ENCODE measurements around the gene TCEANC2.

Gene TCEANC2

GRCh38 chr1:54064299-54064698 is 10.9 kb downstream of the TCEANC2 start:
- Histone ChIP-seq H4K20me1 (ENCODE audit: insufficient read depth) (no peaks in the 10 kb centered on the region), H3K36me3 (ENCODE audit: insufficient read depth) (no peaks in the 10 kb centered on the region), H3K79me2 (ENCODE audit: insufficient read depth, low read depth) (no peaks in the 10 kb centered on the region), H3K4me3 (IDR thresholded peaks at IDR 0.05; ENCODE audit: insufficient read depth, low read depth, low read length) (no peak overlapping the region), H3K4me2 (no peak overlapping the region), H3K27ac (no peak overlapping the region), H3K27me3 (ENCODE audit: insufficient read depth, low read depth) (no peaks in the 10 kb centered on the region), H3K4me1 (ENCODE audit: low read depth, poor library complexity, severe bottlenecking) (no peaks in the 10 kb centered on the region), H3K9ac (no peak overlapping the region), H2AFZ (ENCODE audit: low read depth) (no peak overlapping the region)
- TF ChIP-seq CTCF (conservative IDR thresholded peaks at IDR 0.05; ENCODE audit: low read depth, low read length) = no peak

- Histone ChIP-seq H3K27ac (no peak overlapping the region), H3K4me2 (no peak overlapping the region), H3K9ac (no peak overlapping the region), H2AFZ (ENCODE audit: low read depth) (no peak overlapping the region), H3K4me1 (ENCODE audit: low read depth, poor library complexity, severe bottlenecking) (peaks cover 11% of the 10 kb centered on the region), H3K27me3 (ENCODE audit: insufficient read depth, low read depth) (no peaks in the 10 kb centered on the region), H3K79me2 (ENCODE audit: insufficient read depth, low read depth) (no peaks in the 10 kb centered on the region), H3K4me3 (IDR thresholded peaks at IDR 0.05; ENCODE audit: insufficient read depth, low read depth, low read length) (no peak overlapping the region), H4K20me1 (ENCODE audit: insufficient read depth) (no peaks in the 10 kb centered on the region), H3K36me3 (ENCODE audit: insufficient read depth) (no peaks in the 10 kb centered on the region)
- no peak for TF ChIP-seq CTCF (conservative IDR thresholded peaks at IDR 0.05; ENCODE audit: low read depth, low read length)
Measured at GRCh38 chr1:54069791-54070170, 16.4 kb downstream of the TCEANC2 start.

GRCh38 chr1:54070171-54070837 is 16.9 kb downstream of the TCEANC2 start:
- no peaks in the 10 kb centered on the region for H3K27me3 ChIP-seq (ENCODE audit: insufficient read depth, low read depth)
- H3K4me1 ChIP-seq (ENCODE audit: low read depth, poor library complexity, severe bottlenecking) = peaks cover 11% of the 10 kb centered on the region
- TF ChIP-seq CTCF (conservative IDR thresholded peaks at IDR 0.05; ENCODE audit: low read depth, low read length) = peak; percentile 95
- no peaks in the 10 kb centered on the region for H3K79me2 ChIP-seq (ENCODE audit: insufficient read depth, low read depth)
- H3K4me2 ChIP-seq = no peak overlapping the region
- H3K4me3 ChIP-seq (IDR thresholded peaks at IDR 0.05; ENCODE audit: insufficient read depth, low read depth, low read length) = no peak overlapping the region
- no peaks in the 10 kb centered on the region for H4K20me1 ChIP-seq (ENCODE audit: insufficient read depth)
- H3K9ac ChIP-seq = no peak overlapping the region
- H2AFZ ChIP-seq (ENCODE audit: low read depth) = no peak overlapping the region
- H3K27ac ChIP-seq = no peak overlapping the region
- no peaks in the 10 kb centered on the region for H3K36me3 ChIP-seq (ENCODE audit: insufficient read depth)

- no peak overlapping the region for H3K4me3 ChIP-seq (IDR thresholded peaks at IDR 0.05; ENCODE audit: insufficient read depth, low read depth, low read length)
- no peaks in the 10 kb centered on the region for H3K36me3 ChIP-seq (ENCODE audit: insufficient read depth)
- no peak for TF ChIP-seq CTCF (conservative IDR thresholded peaks at IDR 0.05; ENCODE audit: low read depth, low read length)
- H3K4me2 ChIP-seq = no peak overlapping the region
- no peaks in the 10 kb centered on the region for H4K20me1 ChIP-seq (ENCODE audit: insufficient read depth)
- no peak overlapping the region for H3K27ac ChIP-seq
- no peak overlapping the region for H3K9ac ChIP-seq
- H3K4me1 ChIP-seq (ENCODE audit: low read depth, poor library complexity, severe bottlenecking) = no peaks in the 10 kb centered on the region
- no peaks in the 10 kb centered on the region for H3K79me2 ChIP-seq (ENCODE audit: insufficient read depth, low read depth)
- no peak overlapping the region for H2AFZ ChIP-seq (ENCODE audit: low read depth)
- H3K27me3 ChIP-seq (ENCODE audit: insufficient read depth, low read depth) = no peaks in the 10 kb centered on the region
Measured at GRCh38 chr1:54077359-54077758, 24.0 kb downstream of the TCEANC2 start.
